NCI-H2227 (cell line): ENCODE results near the gene PVALB.
A peak's percentile ranks its signal among the peaks of the same experiment; 100 is the strongest.
"Not testable (repeated sequence)": the region's sequence is repeated elsewhere in the genome, so short reads cannot be mapped to it uniquely, and the experiment has no call there.

Source experiments
- DNase-seq: peaks from one replicate; lab custom pipeline; 2025; ENCODE audit not compliant: unreplicated experiment; lab: John Stamatoyannopoulos, UW

PVALB gene

DNA sequence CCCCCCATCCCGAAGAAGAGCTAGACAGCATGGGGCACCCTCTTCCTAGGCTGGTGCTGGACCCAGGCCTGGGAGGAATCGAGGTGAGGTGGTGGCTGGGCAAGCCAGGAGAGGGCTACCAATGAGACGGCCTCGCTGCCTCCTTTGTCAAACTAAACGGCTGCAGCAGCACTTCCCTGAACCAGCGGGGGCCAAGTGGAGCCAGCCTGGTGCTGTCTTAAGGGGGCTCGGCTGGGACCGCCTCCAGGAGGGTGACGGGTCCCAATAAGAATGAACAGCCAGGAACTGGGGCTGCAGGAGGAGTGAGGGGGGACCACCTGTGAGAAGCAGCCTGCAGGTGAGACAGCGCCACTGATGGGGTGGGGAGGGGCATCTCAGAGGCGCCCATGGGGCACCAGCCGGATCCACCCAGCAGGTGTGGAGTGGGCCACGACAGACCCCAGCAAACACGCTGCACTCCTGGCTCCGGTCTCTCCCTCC lies 58.0 kb downstream of the PVALB start:
- no peak for DNase-seq

DNA sequence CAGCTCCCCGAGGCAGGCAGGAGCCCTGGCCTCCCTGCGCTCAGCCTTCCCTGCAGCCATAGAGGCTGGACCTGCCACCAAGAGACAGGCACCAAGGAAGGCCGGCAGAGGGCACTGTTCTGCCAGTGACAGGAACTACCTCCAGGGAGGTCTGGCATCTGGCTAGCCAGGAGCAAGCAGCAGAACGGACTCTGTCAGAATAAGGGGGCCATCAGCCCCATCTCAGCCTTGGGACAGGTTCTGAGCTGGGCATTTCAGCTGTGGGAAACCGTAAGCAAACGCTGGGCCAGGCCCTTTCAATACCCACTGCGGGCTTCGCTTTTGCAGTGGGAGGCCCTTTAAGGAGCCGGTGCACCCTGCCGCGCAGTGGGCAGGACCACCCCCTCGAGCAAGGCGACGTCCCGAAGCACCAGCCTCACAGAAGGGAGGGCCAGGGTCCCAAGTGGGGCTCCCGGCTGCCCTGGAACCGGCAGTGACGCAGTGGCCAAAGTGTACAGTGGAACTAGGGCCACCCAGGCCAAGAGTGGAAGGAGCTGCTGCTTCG lies 59.1 kb downstream of the PVALB start:
- peak; percentile 57 for DNase-seq

DNA sequence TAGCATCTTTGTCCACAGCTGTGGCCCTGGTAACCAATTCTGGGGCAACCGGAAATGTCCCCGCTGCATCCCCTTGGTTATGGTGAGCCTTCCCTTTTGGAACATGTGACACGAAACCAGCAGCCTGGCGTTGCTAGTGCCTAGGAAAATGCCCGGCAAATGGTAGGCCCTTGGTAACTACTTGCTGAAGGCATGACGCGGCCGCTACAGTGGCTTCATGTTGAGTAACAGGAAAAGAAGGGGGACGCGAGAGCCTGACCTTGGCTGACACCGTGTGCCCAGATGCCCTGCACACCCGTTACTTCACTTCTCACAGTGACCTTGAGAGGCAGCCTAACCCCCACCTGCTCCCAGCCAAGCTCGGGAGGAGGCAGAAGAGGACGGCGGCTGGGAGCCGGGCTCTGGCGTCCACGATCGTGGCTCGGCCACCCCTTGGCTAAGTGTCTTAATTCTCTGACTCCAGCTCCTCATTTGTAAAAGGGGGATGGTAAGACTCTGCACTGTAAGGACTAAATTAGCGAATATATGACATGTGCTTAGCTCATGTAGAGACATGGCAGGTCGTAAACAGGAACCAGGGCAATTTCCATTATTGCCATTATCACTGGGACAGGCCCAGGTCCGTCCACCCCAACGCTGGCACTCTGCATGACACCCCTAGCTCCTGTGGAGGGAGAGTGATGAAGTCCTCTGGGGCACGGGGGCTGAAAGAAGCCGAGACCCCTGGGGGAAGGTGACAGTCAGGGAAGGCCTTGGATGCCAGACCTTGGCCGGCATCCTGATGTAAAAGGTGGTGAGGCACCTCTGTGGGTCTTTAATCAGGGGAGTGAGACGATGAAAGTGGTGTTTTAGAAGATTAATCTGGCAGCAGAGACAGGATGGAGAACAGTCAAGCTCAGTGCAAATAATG lies 59.8 kb downstream of the PVALB start:
- DNase-seq, result no peak

DNA sequence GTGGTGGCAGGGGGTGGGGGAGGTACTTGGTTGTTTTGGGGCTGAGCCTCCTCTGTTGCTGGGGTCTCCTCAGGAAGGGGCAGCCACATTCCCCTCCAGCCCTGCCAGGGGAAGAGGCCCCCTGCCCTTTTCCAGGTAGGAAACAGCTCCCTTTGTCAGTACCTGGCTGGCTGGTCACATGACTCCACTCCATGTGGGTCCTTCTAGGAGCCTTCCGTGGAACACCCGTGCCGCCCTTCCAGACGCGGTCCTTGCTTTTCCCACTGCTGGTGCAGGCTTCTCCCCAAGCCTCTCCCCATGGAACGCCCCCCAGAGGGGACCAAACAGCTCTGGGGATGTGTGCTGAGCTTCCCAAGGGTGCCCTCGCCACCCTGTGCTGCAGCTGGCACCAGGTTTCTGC lies 60.8 kb downstream of the PVALB start:
- no peak for DNase-seq

DNA sequence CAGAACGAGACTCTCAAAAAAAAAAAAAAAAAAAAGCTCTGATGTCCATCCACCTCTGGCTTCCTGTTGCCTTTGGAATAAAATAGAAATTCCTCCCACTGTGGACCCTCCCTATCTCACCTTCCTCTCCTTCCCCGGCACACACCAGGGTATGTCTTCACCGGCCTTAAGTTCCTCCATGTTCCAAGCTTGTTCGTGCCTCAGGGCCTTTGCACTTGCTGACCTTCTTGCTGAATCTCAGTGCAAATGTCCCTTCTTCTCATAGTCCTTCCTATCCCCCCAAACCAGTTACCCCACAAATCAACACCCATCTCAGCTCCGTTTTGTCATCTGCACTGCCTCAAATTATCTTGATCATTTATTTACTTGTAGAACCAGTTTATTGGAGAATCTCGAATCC lies 61.5 kb downstream of the PVALB start:
- no peak for DNase-seq

DNA sequence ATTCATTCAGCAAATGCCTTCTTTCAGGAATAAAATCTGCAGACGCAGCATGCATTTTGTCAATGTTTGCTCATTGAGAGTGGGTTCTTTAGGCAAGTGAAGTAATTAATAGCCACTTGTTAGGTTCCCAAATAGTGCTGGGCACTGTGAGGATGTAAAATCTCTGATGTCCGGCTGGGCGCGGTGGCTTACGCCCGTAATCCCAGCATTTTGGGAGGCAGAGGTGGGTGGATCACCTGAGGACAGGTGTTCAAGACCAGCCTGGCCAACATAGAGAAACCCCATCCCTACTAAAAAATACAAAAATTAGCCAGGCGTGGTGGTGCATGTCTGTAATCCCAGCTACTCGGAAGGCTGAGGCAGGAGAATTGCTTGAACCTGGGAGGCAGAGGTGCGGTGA lies 62.0 kb downstream of the PVALB start:
- not testable (repeated sequence) for DNase-seq

DNA sequence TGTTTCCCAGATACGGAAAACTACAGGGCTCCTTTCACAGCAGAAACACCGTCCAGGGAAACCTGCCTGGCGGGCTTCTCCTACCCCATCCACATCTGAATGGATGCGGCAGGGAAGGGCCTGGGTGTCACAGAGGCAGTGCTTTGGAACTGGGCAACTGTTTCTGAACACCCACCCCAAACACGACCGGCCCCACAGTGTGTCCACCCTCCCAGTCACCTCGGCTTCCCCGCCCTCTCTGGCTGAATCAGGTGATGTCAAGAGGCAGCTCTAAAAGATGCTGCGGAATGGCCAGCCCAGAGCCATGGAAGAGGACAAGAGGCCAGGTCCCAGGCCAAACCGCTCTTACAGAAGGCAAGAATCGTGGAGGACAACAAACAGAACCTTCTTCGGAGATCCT lies 62.9 kb downstream of the PVALB start:
- no peak for DNase-seq

DNA sequence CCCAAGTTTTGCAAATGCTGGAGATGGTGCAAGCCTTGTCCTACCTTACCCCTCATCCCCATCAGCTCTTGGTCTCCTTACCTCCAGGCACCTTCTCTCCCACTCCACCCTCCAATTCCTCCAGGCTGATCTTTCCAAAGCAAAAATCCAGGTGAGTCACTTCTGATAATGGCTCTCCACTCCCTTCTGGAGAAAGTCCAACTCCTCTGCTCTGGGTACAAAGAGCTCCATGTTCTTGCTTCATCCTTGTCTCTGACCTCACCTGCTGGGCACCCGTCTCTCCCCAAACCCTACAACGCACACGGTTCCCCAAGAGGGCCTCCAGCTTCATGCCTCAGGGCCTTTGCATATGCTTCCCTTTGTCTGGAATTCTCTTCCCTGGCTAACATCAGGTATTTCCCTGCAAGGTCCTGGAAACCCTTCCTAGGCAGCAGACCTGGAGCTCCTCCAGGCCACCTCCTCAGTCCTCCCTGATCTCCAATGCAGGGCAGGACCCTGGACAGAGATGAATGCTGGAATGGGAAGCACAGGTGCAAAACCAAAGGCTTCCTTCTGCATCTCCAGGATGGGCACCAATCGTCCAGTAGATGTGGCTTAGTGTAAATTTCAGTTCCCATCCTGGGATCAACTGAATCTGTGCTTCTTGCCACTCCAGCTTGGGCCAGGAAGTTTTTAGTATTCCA lies 63.6 kb downstream of the PVALB start:
- no peak for DNase-seq
